OCI-LY1 (cell line): Measurements from ENCODE around the gene SENP2.
"Not testable (repeated sequence)": the region's sequence is repeated elsewhere in the genome, so short reads cannot be mapped to it uniquely, and the experiment has no call there.

Experiments
- H2AFZ ChIP-seq: fragments of 200-600 bp; sonication (generic), shearing (Covaris generic); 2 replicates; pipeline ENCODE4 v1.6.0; 2014; ENCODE audit warnings: antibody characterized with exemption, mild to moderate bottlenecking, low read length
- H3F3A ChIP-seq: fragments of 200-600 bp; sonication (generic), shearing (Covaris generic); 2 replicates; pipeline ENCODE4 v1.6.0; 2014; ENCODE audit warnings: mild to moderate bottlenecking, antibody characterized with exemption, low read length, moderate library complexity; ENCODE audit not compliant: insufficient read depth
- H3K27ac ChIP-seq: fragments of 200-600 bp; sonication (generic); 2 replicates; pipeline ENCODE4 v1.5.1; 2014; ENCODE audit warnings: low read length, mixed run types, mild to moderate bottlenecking, low read depth; ENCODE audit not compliant: poor library complexity, severe bottlenecking
- H3K27me3 ChIP-seq: fragments of 200-600 bp; sonication (generic); 2 replicates; pipeline ENCODE4 v1.6.0; 2014; ENCODE audit warnings: antibody characterized with exemption, mild to moderate bottlenecking, low read length, moderate library complexity; ENCODE audit not compliant: insufficient read depth
- H3K36me3 ChIP-seq: fragments of 200-600 bp; sonication (generic); 2 replicates; pipeline ENCODE4 v1.6.1; 2014; ENCODE audit warnings: mild to moderate bottlenecking, antibody characterized with exemption, low read length, moderate library complexity, mixed read lengths; ENCODE audit not compliant: insufficient read depth
- H3K4me1 ChIP-seq: fragments of 200-600 bp; sonication (generic); 2 replicates; pipeline ENCODE4 v1.5.1; 2014; ENCODE audit warnings: mild to moderate bottlenecking, low read length, moderate library complexity; ENCODE audit not compliant: insufficient read depth, severe bottlenecking
- H3K4me2 ChIP-seq: fragments of 200-600 bp; sonication (generic), shearing (Covaris generic); 2 replicates; pipeline ENCODE4 v1.6.1; 2014; ENCODE audit warnings: low read length
- H3K4me3 ChIP-seq: fragments of 200-600 bp; sonication (generic); 2 replicates; pipeline ENCODE4 v1.5.1; 2014; ENCODE audit warnings: low read length, low read depth, mild to moderate bottlenecking, mixed read lengths; ENCODE audit not compliant: poor library complexity, severe bottlenecking
- H3K79me2 ChIP-seq: fragments of 200-600 bp; shearing (Covaris generic); 2 replicates; pipeline ENCODE4 v1.6.1; 2016; ENCODE audit warnings: mixed run types, low read length, mixed read lengths; ENCODE audit not compliant: insufficient read depth
- H3K9ac ChIP-seq: fragments of 200-600 bp; sonication (generic), shearing (Covaris generic); 2 replicates; pipeline ENCODE4 v1.6.1; 2014; ENCODE audit warnings: mild to moderate bottlenecking, low read length, mixed read lengths
- H3K9me2 ChIP-seq: fragments of 200-600 bp; sonication (generic), shearing (Covaris generic); 2 replicates; pipeline ENCODE4 v1.6.1; 2014; ENCODE audit warnings: low read depth, mild to moderate bottlenecking, low read length, mixed read lengths
- H3K9me3 ChIP-seq: fragments of 200-600 bp; shearing (Covaris generic); 2 replicates; pipeline ENCODE4 v1.6.1; 2014; ENCODE audit warnings: low read length, mixed read lengths
- H4K20me1 ChIP-seq: fragments of 200-600 bp; sonication (generic), shearing (Covaris generic); 2 replicates; pipeline ENCODE4 v1.6.0; 2016; ENCODE audit warnings: mild to moderate bottlenecking, low read length; ENCODE audit not compliant: insufficient read depth
- CTCF ChIP-seq: fragments of 200-600 bp; sonication (generic), shearing (Covaris generic); IDR thresholded peaks from 2 replicates; pipeline ENCODE4 v1.5.1; 2017; ENCODE audit warnings: mild to moderate bottlenecking, antibody characterized with exemption, low read length, moderate library complexity, mixed read lengths
- EZH2 ChIP-seq: fragments of 200-600 bp; sonication (generic), shearing (Covaris generic); IDR thresholded peaks from 2 replicates; pipeline ENCODE4 v1.8.0; 2017; ENCODE audit warnings: borderline replicate concordance, mixed run types, mild to moderate bottlenecking, antibody characterized with exemption, low read length, moderate library complexity, mixed read lengths

Gene SENP2

GRCh38 chr3:185552358-185552877 lies 33.7 kb upstream of the SENP2 start, which contains the start of gene LIPH:
Gene LIPH (minus strand): TSS chr3:185552588. CDS start chr3:185552471, 117 bp downstream.
- TF ChIP-seq CTCF (no peak), EZH2 (no peak)
- no peaks in the 10 kb centered on the region for H3K4me1 ChIP-seq
- no peaks in the 10 kb centered on the region for H4K20me1 ChIP-seq
- no peak within 1 kb of the TSS for H3K4me2 ChIP-seq
- no peaks in the 10 kb centered on the region for H3F3A ChIP-seq
- H3K36me3 ChIP-seq, result no peaks in the 10 kb centered on the region
- H3K4me3 ChIP-seq, result no peak within 1 kb of the TSS
- no peak within 1 kb of the TSS for H2AFZ ChIP-seq
- H3K27me3 ChIP-seq, result no peaks in the 10 kb centered on the region
- no peaks in the 10 kb centered on the region for H3K79me2 ChIP-seq
- H3K27ac ChIP-seq, result no peak within 1 kb of the TSS
- no peak within 1 kb of the TSS for H3K9ac ChIP-seq
- no peaks in the 10 kb centered on the region for H3K9me3 ChIP-seq
- H3K9me2 ChIP-seq, result no peaks in the 10 kb centered on the region

GRCh38 chr3:185555101-185555501 lies 31.0 kb upstream of the SENP2 start:
- Histone ChIP-seq H3K9ac (no peak overlapping the region), H4K20me1 (no peaks in the 10 kb centered on the region), H3K4me2 (no peak overlapping the region), H3K27me3 (peaks cover 4% of the 10 kb centered on the region; the same call in 1 of the 2 replicates), H3K9me2 (no peaks in the 10 kb centered on the region), H2AFZ (no peak overlapping the region), H3K79me2 (no peaks in the 10 kb centered on the region), H3K9me3 (no peaks in the 10 kb centered on the region), H3K4me3 (no peak overlapping the region), H3F3A (no peaks in the 10 kb centered on the region), H3K27ac (no peak overlapping the region), H3K4me1 (peaks cover 3% of the 10 kb centered on the region), H3K36me3 (no peaks in the 10 kb centered on the region)
- TF ChIP-seq CTCF, result no peak
- no peak for TF ChIP-seq EZH2

GRCh38 chr3:185555860-185556347 lies 30.2 kb upstream of the SENP2 start:
- H3K27ac ChIP-seq, result no peak overlapping the region
- no peak for TF ChIP-seq CTCF
- no peak for TF ChIP-seq EZH2
- no peak overlapping the region for H2AFZ ChIP-seq

GRCh38 chr3:185556640-185557039 lies 29.5 kb upstream of the SENP2 start:
- H3K9ac ChIP-seq, H3K79me2 ChIP-seq, H3K4me3 ChIP-seq, H3F3A ChIP-seq, H3K9me2 ChIP-seq, H2AFZ ChIP-seq, H3K4me2 ChIP-seq, H3K36me3 ChIP-seq, H3K27ac ChIP-seq, H3K4me1 ChIP-seq, H3K9me3 ChIP-seq, H3K27me3 ChIP-seq, H4K20me1 ChIP-seq: not testable (repeated sequence)

More at GRCh38 chr3:185555860-185556347, 30.2 kb upstream of the SENP2 start:
- H3K4me1 ChIP-seq, result peaks cover 3% of the 10 kb centered on the region
- H3K4me3 ChIP-seq, result no peak overlapping the region
- no peaks in the 10 kb centered on the region for H3K36me3 ChIP-seq
- H3K79me2 ChIP-seq, result no peaks in the 10 kb centered on the region
- no peaks in the 10 kb centered on the region for H4K20me1 ChIP-seq
- H3K9me2 ChIP-seq, result no peaks in the 10 kb centered on the region
- no peak overlapping the region for H3K9ac ChIP-seq
- no peaks in the 10 kb centered on the region for H3K9me3 ChIP-seq
- H3K27me3 ChIP-seq, result peaks cover 5% of the 10 kb centered on the region; the same call in 1 of the 2 replicates
- H3K4me2 ChIP-seq, result no peak overlapping the region
- no peaks in the 10 kb centered on the region for H3F3A ChIP-seq
